ENCODE results near the gene PRKAG2.

Gene PRKAG2

GRCh38 chr7:151686826-151687225 is 190.1 kb downstream of the PRKAG2 start:
- DNase-seq (ENCODE audit: insufficient read length, low spot score) (no peak), FAIRE-seq (no peak)
- no peak for TF ChIP-seq CTCF (IDR thresholded peaks at IDR 0.05; ENCODE audit: insufficient read depth, missing control alignments)

- DNase-seq (ENCODE audit: insufficient read length, low spot score) (no peak), FAIRE-seq (no peak)
- no peak for TF ChIP-seq CTCF (IDR thresholded peaks at IDR 0.05; ENCODE audit: insufficient read depth, missing control alignments)
These were observed 190.7 kb downstream of the PRKAG2 start for GRCh38 chr7:151686016-151686766.

- no peak for FAIRE-seq
- no peak for DNase-seq (ENCODE audit: insufficient read length, low spot score)
- no peak for TF ChIP-seq CTCF (IDR thresholded peaks at IDR 0.05; ENCODE audit: insufficient read depth, missing control alignments)
These were observed 192.3 kb downstream of the PRKAG2 start for GRCh38 chr7:151684408-151685175.

- FAIRE-seq = no peak
- no peak for DNase-seq (ENCODE audit: insufficient read length, low spot score)
- no peak for TF ChIP-seq CTCF (IDR thresholded peaks at IDR 0.05; ENCODE audit: insufficient read depth, missing control alignments)
These were observed 193.1 kb downstream of the PRKAG2 start for GRCh38 chr7:151683615-151684407.

GRCh38 chr7:151682831-151683614 is 193.9 kb downstream of the PRKAG2 start:
- DNase-seq (ENCODE audit: insufficient read length, low spot score) (no peak), FAIRE-seq (no peak)
- no peak for TF ChIP-seq CTCF (IDR thresholded peaks at IDR 0.05; ENCODE audit: insufficient read depth, missing control alignments)

DNA sequence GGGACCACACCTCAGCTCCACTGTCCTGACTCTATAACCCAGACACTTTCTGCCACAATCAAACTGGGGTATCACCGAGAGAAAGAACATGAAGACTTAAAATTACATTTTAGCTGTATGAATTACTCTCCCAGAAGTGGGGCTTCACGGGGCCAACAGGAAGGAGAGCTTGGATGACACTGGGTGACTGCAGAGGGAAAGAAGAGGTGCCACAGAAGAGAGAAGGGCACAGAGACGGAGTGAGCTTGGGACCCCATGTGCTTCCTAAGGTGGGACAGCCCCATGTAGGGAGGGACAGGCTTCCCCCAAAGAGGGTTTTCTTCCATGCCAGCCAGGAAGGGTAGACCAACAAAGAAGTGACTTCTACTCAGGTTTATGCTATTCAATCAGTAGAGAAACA is 195.2 kb downstream of the PRKAG2 start:
- FAIRE-seq (no peak), DNase-seq (ENCODE audit: insufficient read length, low spot score) (no peak)
- no peak for TF ChIP-seq CTCF (IDR thresholded peaks at IDR 0.05; ENCODE audit: insufficient read depth, missing control alignments)

Measured in D721Med (cell line).